Measurements from ENCODE around the gene CLCN3. TPM values are rescaled to one million over a fixed set of nuclear protein-coding genes. Genes with fewer than 3 reads are reported as not detected.

The CLCN3 gene
- total and polyA plus RNA-seq, 2 of the 4 experiments (the other 2 are of a cell fraction): 13.0 to 22.8 TPM

DNA sequence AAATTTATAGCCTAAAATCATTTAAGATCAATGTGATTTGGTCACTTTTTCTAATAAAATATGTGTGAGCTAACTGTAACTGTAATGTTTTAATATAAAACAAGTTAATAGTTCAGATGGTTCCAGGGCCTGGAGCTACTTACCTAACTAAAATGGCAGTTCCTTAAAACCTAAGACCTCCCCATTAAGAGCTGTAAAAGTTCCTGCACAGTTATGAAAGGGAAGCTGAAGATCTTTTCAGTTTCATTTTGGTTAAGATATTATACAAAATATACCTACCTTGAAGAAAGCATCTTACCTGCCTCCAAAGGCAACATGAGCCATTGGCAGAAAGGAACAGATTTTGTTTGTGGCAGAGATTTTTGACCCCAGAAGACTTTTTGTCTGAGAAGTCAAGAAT is 107.2 kb downstream of the CLCN3 start:
- H4K5ac ChIP-seq (ENCODE audit: low read depth, low read length): no peak overlapping the region
- BruUV-seq (replicated peaks): no TSS peak
- no peak overlapping the region for H3K56ac ChIP-seq (ENCODE audit: extremely low read depth, insufficient read depth, low read length)
- H3K27ac ChIP-seq (ENCODE audit: insufficient read depth, low read length): no peak overlapping the region
- no peak overlapping the region for H3K4ac ChIP-seq (ENCODE audit: low read depth, low read length)
- intact Hi-C loops (cut with micrococcal nuclease) (no loop called here), dilution Hi-C loops (cut with HindIII; ENCODE audit: low sequenced_read_pairs, unreplicated experiment) (no loop called here), in situ Hi-C loops (cut with MboI; ENCODE audit: low sequenced_read_pairs) (no loop called here)
- no peak overlapping the region for H2BK20ac ChIP-seq (ENCODE audit: low read depth, low read length)
- no peak overlapping the region for H3K4me2 ChIP-seq (ENCODE audit: low read depth, low read length)
- no peaks in the 10 kb centered on the region for H3K27me3 ChIP-seq (ENCODE audit: control insufficient read depth, insufficient read depth, low read length)
- DNase-seq: no peak
- H3K14ac ChIP-seq (replicated peaks; ENCODE audit: low read depth, low read length): no peak overlapping the region
- no peak overlapping the region for H4K91ac ChIP-seq (ENCODE audit: insufficient read depth, low read depth, low read length)
- H2BK15ac ChIP-seq (ENCODE audit: low read depth, low read length): no peak overlapping the region
- H3K18ac ChIP-seq (ENCODE audit: low read depth, low read length): no peak overlapping the region
- H2AK9ac ChIP-seq (replicated peaks; ENCODE audit: low read depth, low read length, poor library complexity): no peak overlapping the region
- no peak overlapping the region for H4K8ac ChIP-seq (ENCODE audit: low read depth in 2 of 2, low read length in 2 of 2)
- peaks cover 5% of the 10 kb centered on the region; the same call in 1 of the 2 replicates for H3K4me1 ChIP-seq (ENCODE audit: control insufficient read depth, insufficient read depth, low read length)
- no peak overlapping the region for H3K23ac ChIP-seq (ENCODE audit: low read depth, low read length)
- H3K79me1 ChIP-seq (ENCODE audit: low read depth in 1 of 2, low read length in 2 of 2): no peaks in the 10 kb centered on the region
- H2AFZ ChIP-seq (replicated peaks; ENCODE audit: low read length, poor library complexity): no peak overlapping the region
- ATAC-seq (ENCODE audit: low read depth): no peak
- no peaks in the 10 kb centered on the region for H3K9me3 ChIP-seq (ENCODE audit: control insufficient read depth, insufficient read depth, low read length)
- H3K9ac ChIP-seq (ENCODE audit: low read depth, low read length): no peak overlapping the region
- H2BK5ac ChIP-seq (ENCODE audit: low read depth, low read length, poor library complexity, severe bottlenecking): no peak overlapping the region
- H4K20me1 ChIP-seq (ENCODE audit: insufficient read depth, low read length): no peaks in the 10 kb centered on the region
- CTCF ChIA-PET: interaction anchor here (0.6 to 0.7 kb wide), 2 partner anchors 23 to 128 kb away, joined by 3 read pairs; no protein-coding TSS in a partner anchor
- H3K9me1 ChIP-seq (ENCODE audit: insufficient read depth, low read length): peaks cover 4% of the 10 kb centered on the region; the same call in 1 of the 2 replicates
- no peak for TF ChIP-seq CHD1 (IDR thresholded peaks at IDR 0.05; ENCODE audit: low read depth, low read length)
- no peak for TF ChIP-seq RFX5 (IDR thresholded peaks at IDR 0.05; ENCODE audit: low read depth, low read length)
- no peak for TF ChIP-seq BHLHE40 (IDR thresholded peaks at IDR 0.05; ENCODE audit: low read depth, low read length)
- no peak for TF ChIP-seq MAFK (IDR thresholded peaks at IDR 0.05; ENCODE audit: low read depth, low read length)
- no peak for TF ChIP-seq MAZ (IDR thresholded peaks at IDR 0.05; ENCODE audit: borderline replicate concordance, low read depth, low read length)
- no peak for TF ChIP-seq NFE2L2 (IDR thresholded peaks at IDR 0.05; ENCODE audit: low read depth, low read length)
- no peak for TF ChIP-seq ELK1 (IDR thresholded peaks at IDR 0.05; ENCODE audit: borderline replicate concordance, low read depth, low read length)
- no peak for TF ChIP-seq SMC3 (IDR thresholded peaks at IDR 0.05; ENCODE audit: low read depth, low read length)
- no peak for TF ChIP-seq POLR2A (IDR thresholded peaks at IDR 0.05; ENCODE audit: low read depth, low read length)
- TF ChIP-seq CTCF (conservative IDR thresholded peaks at IDR 0.05; ENCODE audit: low read depth, low read length): no peak
- no peak for TF ChIP-seq CEBPB (IDR thresholded peaks at IDR 0.05; ENCODE audit: low read depth, low read length)
- no peak for TF ChIP-seq MXI1 (IDR thresholded peaks at IDR 0.05; ENCODE audit: borderline replicate concordance, low read depth, low read length)
- no peak for TF ChIP-seq USF2 (IDR thresholded peaks at IDR 0.05; ENCODE audit: low read depth, low read length)
- TF ChIP-seq RCOR1 (IDR thresholded peaks at IDR 0.05; ENCODE audit: insufficient replicate concordance, low read length): no peak
- TF ChIP-seq FOS (IDR thresholded peaks at IDR 0.05; ENCODE audit: low read depth, low read length): no peak
- POLR2A ChIA-PET (ENCODE audit: unreplicated experiment): no interaction called here
- no peak overlapping the region for H2AK5ac ChIP-seq (ENCODE audit: low read depth, low read length)
- H3K4me3 ChIP-seq (ENCODE audit: insufficient read depth, low read depth, low read length): no peak overlapping the region
- no peak overlapping the region for H2BK120ac ChIP-seq (ENCODE audit: low read depth, low read length)
- peaks cover 10% of the 10 kb centered on the region for H3K36me3 ChIP-seq (ENCODE audit: control insufficient read depth, insufficient read depth, low read length)
